ENCODE results near the gene ADAMTS20. TPM values are rescaled to one million over a fixed set of nuclear protein-coding genes. Genes with fewer than 3 reads are reported as not detected.
"Not testable (repeated sequence)": the region's sequence is repeated elsewhere in the genome, so short reads cannot be mapped to it uniquely, and the experiment has no call there.

ADAMTS20 gene
- total and polyA plus RNA-seq, 2 donors, result 1.0 TPM; not detected in 1

GRCh38 chr12:43370263-43370662, 181.7 kb downstream of the ADAMTS20 start:
- no peak overlapping the region for H3K4me3 ChIP-seq (ENCODE audit: low read depth, low read length)
- H3K27ac ChIP-seq (ENCODE audit: low read depth), result no peak overlapping the region
- H3K4me1 ChIP-seq (ENCODE audit: insufficient read depth), result no peaks in the 10 kb centered on the region
- 81% methylated on average over 1 of the region's 1 CpG for WGBS
- DNase-seq (ENCODE audit: extremely low spot score), result no peak
- H3K36me3 ChIP-seq (ENCODE audit: insufficient read depth), result no peaks in the 10 kb centered on the region

GRCh38 chr12:43362910-43363694, 188.9 kb downstream of the ADAMTS20 start:
- no peaks in the 10 kb centered on the region for H3K36me3 ChIP-seq (ENCODE audit: insufficient read depth)
- no peaks in the 10 kb centered on the region for H3K4me1 ChIP-seq (ENCODE audit: insufficient read depth)
- H3K4me3 ChIP-seq (ENCODE audit: low read depth, low read length), result no peak overlapping the region
- no peak overlapping the region for H3K27ac ChIP-seq (ENCODE audit: low read depth)
- WGBS, result 82% methylated on average over 2 of the region's 2 CpGs
- DNase-seq (ENCODE audit: extremely low spot score), result no peak

GRCh38 chr12:43361031-43361710, 190.8 kb downstream of the ADAMTS20 start:
- DNase-seq (ENCODE audit: extremely low spot score), result no peak
- Histone ChIP-seq H3K27ac (ENCODE audit: low read depth) (no peak overlapping the region), H3K36me3 (ENCODE audit: insufficient read depth) (no peaks in the 10 kb centered on the region), H3K4me3 (ENCODE audit: low read depth, low read length) (no peak overlapping the region), H3K4me1 (ENCODE audit: insufficient read depth) (no peaks in the 10 kb centered on the region)
- 42% methylated on average over 6 of the region's 6 CpGs for WGBS

GRCh38 chr12:43360001-43360400, 192.0 kb downstream of the ADAMTS20 start:
- H3K36me3 ChIP-seq (ENCODE audit: insufficient read depth); H3K27ac ChIP-seq (ENCODE audit: low read depth); H3K4me3 ChIP-seq (ENCODE audit: low read depth, low read length); H3K4me1 ChIP-seq (ENCODE audit: insufficient read depth); DNase-seq (ENCODE audit: extremely low spot score): not testable (repeated sequence)
- WGBS, result 95% methylated on average over 10 of the region's 10 CpGs

- H3K4me1 ChIP-seq (ENCODE audit: insufficient read depth), result no peaks in the 10 kb centered on the region
- H3K27ac ChIP-seq (ENCODE audit: low read depth), result no peak overlapping the region
- WGBS, result 87% methylated on average over 1 of the region's 1 CpG
- H3K4me3 ChIP-seq (ENCODE audit: low read depth, low read length), result no peak overlapping the region
- no peaks in the 10 kb centered on the region for H3K36me3 ChIP-seq (ENCODE audit: insufficient read depth)
- no peak for DNase-seq (ENCODE audit: extremely low spot score)
Measured at GRCh38 chr12:43357141-43357540, 194.9 kb downstream of the ADAMTS20 start.

GRCh38 chr12:43352001-43352400, 200.0 kb downstream of the ADAMTS20 start:
- WGBS, result 85% methylated on average over 3 of the region's 3 CpGs
- Histone ChIP-seq H3K27ac (ENCODE audit: low read depth) (no peak overlapping the region), H3K4me1 (ENCODE audit: insufficient read depth) (no peaks in the 10 kb centered on the region), H3K36me3 (ENCODE audit: insufficient read depth) (no peaks in the 10 kb centered on the region), H3K4me3 (ENCODE audit: low read depth, low read length) (no peak overlapping the region)
- no peak for DNase-seq (ENCODE audit: extremely low spot score)

- no peaks in the 10 kb centered on the region for H3K4me1 ChIP-seq (ENCODE audit: insufficient read depth)
- WGBS, result 62% methylated on average over 2 of the region's 2 CpGs
- no peak overlapping the region for H3K27ac ChIP-seq (ENCODE audit: low read depth)
- H3K36me3 ChIP-seq (ENCODE audit: insufficient read depth), result no peaks in the 10 kb centered on the region
- no peak for DNase-seq (ENCODE audit: extremely low spot score)
- no peak overlapping the region for H3K4me3 ChIP-seq (ENCODE audit: low read depth, low read length)
Measured at GRCh38 chr12:43349863-43350262, 202.1 kb downstream of the ADAMTS20 start.

- Histone ChIP-seq H3K36me3 (ENCODE audit: insufficient read depth) (no peaks in the 10 kb centered on the region), H3K4me3 (ENCODE audit: low read depth, low read length) (no peak overlapping the region), H3K27ac (ENCODE audit: low read depth) (no peak overlapping the region), H3K4me1 (ENCODE audit: insufficient read depth) (no peaks in the 10 kb centered on the region)
- 80% methylated on average over 3 of the region's 3 CpGs for WGBS
- no peak for DNase-seq (ENCODE audit: extremely low spot score)
Measured at GRCh38 chr12:43348221-43348620, 203.8 kb downstream of the ADAMTS20 start.

GRCh38 chr12:43347026-43347425, 205.0 kb downstream of the ADAMTS20 start:
- 90% methylated on average over 4 of the region's 4 CpGs for whole genome bisulfite sequencing
- no peaks in the 10 kb centered on the region for H3K36me3 ChIP-seq (ENCODE audit: insufficient read depth)
- no peaks in the 10 kb centered on the region for H3K4me1 ChIP-seq (ENCODE audit: insufficient read depth)
- DNase-seq (ENCODE audit: extremely low spot score), result no peak
- no peak overlapping the region for H3K4me3 ChIP-seq (ENCODE audit: low read depth, low read length)
- H3K27ac ChIP-seq (ENCODE audit: low read depth), result no peak overlapping the region

GRCh38 chr12:43345023-43345422, 207.0 kb downstream of the ADAMTS20 start:
- 38% methylated on average over 1 of the region's 1 CpG for WGBS
- Histone ChIP-seq H3K36me3 (ENCODE audit: insufficient read depth) (no peaks in the 10 kb centered on the region), H3K4me3 (ENCODE audit: low read depth, low read length) (no peak overlapping the region)

GRCh38 chr12:43341785-43342313, 210.2 kb downstream of the ADAMTS20 start:
- not testable (repeated sequence) for H3K4me1 ChIP-seq (ENCODE audit: insufficient read depth); H3K36me3 ChIP-seq (ENCODE audit: insufficient read depth); H3K27ac ChIP-seq (ENCODE audit: low read depth); H3K4me3 ChIP-seq (ENCODE audit: low read depth, low read length); DNase-seq (ENCODE audit: extremely low spot score)
- 63% methylated on average over 3 of the region's 3 CpGs for WGBS

More at GRCh38 chr12:43345023-43345422, 207.0 kb downstream of the ADAMTS20 start:
- Histone ChIP-seq H3K27ac (ENCODE audit: low read depth) (no peak overlapping the region), H3K4me1 (ENCODE audit: insufficient read depth) (no peaks in the 10 kb centered on the region)
- no peak for DNase-seq (ENCODE audit: extremely low spot score)

- H3K27ac ChIP-seq (ENCODE audit: low read depth), result no peak overlapping the region
- DNase-seq (ENCODE audit: extremely low spot score), result no peak
- no peaks in the 10 kb centered on the region for H3K36me3 ChIP-seq (ENCODE audit: insufficient read depth)
- H3K4me1 ChIP-seq (ENCODE audit: insufficient read depth), result no peaks in the 10 kb centered on the region
- H3K4me3 ChIP-seq (ENCODE audit: low read depth, low read length), result no peak overlapping the region
Measured at GRCh38 chr12:43338848-43339526, 213.0 kb downstream of the ADAMTS20 start.

- Histone ChIP-seq H3K36me3 (ENCODE audit: insufficient read depth) (no peaks in the 10 kb centered on the region), H3K4me1 (ENCODE audit: insufficient read depth) (no peaks in the 10 kb centered on the region), H3K4me3 (ENCODE audit: low read depth, low read length) (no peak overlapping the region), H3K27ac (ENCODE audit: low read depth) (no peak overlapping the region)
- WGBS, result 47% methylated on average over 4 of the region's 4 CpGs
- no peak for DNase-seq (ENCODE audit: extremely low spot score)
Measured at GRCh38 chr12:43337571-43338444, 214.2 kb downstream of the ADAMTS20 start.
